NCI-H748 treated with DMSO at 0.1 percent for 48 hours (cell line): Measurements from ENCODE around the gene ZP1.
"Not testable (repeated sequence)": the region's sequence is repeated elsewhere in the genome, so short reads cannot be mapped to it uniquely, and the experiment has no call there.

Experiments used
- DNase-seq: peaks from one replicate; lab custom pipeline; 2025; lab: John Stamatoyannopoulos, UW

Gene ZP1

DNA sequence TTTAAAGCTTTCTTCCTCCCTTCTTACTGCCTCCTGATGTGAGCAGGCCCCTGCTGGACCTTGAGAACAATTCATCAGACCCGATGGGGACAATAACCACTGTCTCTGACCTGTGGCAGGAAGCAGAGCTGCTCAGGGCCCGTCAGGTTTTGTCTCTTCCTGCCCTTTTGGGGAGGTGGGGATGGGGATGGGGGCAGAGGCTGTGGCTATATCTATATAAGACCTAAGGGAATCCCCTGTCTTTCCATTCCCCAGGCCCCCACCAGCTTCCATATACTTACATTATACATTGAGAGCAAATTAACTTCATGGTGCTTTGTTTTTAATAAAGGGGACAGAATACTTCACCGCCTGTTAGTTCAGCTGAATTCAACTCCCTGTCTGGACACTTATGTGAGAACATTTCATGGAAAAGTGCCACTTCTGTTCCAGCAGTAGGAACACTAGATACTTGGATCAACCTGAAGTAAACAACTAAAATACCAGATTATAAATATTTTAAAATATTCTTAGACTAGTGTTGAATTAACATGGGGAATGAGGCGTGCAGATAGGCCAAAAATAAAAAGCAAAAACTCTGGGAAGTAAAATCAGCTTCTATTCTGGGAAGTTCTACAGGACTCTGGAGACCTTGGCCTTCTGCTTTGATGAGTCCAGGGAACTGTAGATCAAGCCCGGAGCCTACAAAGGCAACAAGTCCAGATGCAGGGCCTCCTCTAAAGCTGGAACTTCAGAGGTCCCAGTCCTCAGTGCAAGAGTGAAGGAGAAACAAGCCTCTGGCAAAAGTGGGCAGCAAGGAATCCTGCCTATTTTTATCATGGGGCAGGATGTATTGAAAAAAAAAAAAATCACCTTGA lies 11.1 kb downstream of the ZP1 start:
- no peak for DNase-seq

DNA sequence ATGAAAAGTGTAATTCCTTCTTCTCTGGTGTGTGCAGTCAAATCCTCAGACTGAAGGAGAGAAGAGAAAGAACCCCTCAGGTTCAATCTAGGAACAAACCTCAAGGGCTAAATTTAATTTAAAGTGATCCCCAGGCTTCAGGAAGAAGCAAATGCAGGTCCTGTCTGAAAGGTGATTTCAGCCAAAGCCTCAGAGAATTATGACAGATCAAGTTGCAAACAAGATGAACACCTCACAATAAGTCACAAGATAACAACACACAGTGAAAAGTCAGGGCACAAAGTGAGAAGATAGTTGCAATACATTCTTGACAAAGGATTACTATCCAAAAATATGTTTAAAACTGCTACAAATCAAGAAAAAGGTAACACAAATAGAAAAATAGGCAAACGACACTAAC lies 11.8 kb downstream of the ZP1 start:
- DNase-seq, result no peak

DNA sequence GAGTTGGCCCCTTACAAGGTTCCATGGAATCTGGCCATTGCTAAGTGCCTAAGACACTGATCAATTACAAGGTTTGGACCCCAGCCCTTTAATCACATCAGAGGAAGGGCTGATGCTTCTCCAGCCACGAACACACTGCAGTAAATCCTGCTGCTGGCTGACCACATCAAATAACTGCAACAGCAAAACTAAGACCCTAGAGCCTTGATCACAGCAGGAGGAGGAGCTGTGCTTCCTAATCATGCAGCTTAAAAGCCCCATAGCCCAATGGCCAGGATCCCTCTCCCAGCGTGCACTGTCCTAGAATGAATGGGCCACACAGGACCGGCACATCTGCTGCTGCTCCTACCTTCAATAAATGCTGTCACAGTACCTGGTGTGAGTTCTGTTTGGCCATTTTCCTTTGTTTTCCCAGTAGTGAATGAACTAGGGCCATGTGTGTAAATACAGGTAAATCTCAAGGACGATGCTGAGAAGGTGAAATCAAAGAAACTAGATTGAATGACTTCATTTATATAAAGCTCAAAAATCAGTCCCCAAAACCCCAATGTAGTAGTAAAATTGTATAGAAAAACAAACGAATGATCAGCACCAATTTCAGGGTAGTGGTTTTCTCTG lies 12.7 kb downstream of the ZP1 start:
- no peak for DNase-seq

DNA sequence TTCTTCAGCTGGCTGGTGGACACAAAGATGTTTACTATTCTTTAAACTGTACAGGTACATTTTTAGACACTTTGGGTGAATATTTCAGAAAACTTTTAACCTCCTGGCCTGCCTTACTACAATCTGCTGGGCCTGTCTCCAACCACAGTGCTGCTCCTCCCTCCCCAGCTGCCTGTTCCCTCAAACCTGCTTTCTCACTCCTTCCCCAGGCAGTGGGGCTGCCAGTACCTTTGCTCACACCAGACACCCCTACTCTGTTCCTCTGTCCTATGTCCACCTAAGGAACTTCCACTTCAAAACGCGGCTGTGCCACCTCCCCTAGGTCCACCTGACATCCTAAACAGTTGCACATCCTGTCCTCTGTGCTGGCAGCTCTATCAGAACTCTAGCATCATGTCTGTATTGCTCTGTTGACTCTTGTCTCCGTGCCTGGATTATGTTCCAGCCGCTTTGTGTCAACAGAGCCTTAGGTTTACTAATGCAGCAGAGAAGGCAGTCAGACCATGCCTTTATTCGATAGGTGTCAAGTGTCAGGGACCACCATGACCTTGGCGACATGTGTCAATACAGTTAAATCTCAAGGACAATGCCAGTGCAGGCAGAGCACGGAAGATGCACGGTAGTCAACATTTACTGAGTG lies 13.4 kb downstream of the ZP1 start:
- DNase-seq, result peak; percentile 69

DNA sequence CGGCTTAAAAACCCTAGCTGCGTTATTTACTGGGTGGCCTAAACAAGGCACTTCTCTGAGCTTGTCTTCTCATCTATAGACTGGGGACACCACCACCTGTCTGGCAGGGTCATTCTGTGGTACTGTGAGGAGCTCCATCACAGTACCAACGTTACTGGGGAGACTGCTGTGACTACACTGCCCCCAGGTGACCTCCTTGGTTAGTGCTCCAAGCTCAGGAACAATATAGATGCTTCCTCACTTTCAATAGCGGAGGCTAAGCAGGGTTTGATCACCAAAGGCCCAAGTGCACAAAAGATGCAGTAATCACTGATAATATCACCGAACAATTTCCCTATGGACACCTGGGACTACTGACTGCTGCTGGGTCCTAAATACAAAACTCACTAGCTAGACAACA lies 20.2 kb downstream of the ZP1 start:
- DNase-seq, result peak; percentile 33

DNA sequence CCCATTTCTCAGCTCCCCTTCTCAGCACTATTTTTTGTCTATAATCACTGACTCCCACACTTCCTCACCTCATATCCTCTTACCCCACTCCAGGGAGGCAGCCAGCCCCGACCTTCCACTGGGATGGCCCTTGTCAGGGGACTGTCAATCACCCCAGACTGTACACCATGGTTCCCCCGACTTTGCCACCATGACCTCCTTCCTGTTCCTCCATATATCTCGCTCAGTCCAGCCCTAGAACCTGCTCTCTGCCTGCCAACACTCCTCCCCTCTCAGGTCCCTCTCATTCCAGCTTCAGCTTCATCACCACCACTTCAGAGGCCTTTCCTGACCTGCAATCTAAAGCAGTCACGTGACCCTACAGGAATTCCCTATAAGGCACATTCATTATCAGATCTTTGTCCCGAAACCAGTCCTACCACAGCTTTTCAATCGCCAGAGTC lies 22.5 kb downstream of the ZP1 start:
- DNase-seq, result no peak

GRCh38 chr11:60890696-60891095 lies 23.4 kb downstream of the ZP1 start:
- DNase-seq, result no peak

DNA sequence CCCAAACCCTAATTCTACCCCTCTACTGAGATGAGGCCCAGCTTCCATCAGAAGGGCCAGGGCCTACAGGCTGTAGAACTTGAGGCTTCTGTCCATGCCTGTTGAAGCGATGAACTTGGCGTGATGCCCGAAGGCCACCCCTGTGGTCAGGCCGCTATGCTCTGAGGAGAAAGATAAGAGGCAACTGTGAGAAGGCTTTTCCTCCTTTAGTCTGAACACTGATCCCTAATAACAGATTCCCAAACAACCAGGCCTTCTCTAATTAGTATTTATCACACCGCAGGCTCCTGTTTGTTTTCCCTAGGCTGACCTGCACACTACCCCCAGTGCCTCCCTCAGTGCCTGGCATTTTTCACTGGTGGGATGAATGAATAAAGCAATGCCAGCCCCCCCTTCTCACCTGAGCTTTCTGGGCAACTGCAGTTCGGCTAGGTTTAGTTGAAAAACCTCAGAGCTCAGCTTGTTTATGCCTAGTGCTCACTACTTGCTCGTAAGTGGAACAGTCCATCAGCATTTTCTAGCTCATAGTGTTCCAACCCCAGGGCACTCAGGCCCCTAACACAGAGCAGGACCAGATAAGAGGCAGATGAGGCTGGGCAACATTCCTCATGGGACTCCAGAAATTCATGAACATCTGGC lies 23.9 kb downstream of the ZP1 start:
- DNase-seq, result no peak

GRCh38 chr11:60895687-60896086 lies 28.3 kb downstream of the ZP1 start:
- DNase-seq, result no peak

DNA sequence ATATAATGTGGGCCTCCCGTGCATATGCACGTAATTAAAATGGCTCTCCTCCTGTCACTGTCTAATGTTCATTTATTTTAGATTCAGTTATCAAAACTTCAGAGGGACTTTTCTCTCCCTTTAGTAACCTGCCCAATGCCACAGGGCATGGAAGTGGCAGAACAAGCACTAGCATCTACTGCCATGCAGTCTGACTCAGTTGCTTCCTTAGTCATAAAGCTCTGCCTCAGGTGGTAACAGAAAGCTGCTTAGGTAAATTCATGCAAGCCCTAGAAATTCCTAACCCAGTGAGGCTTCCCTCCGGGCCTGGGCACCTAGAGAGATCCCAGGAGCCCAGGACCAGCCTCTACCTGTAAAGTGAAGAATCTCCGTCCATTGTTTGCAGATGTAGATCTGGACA lies 30.2 kb downstream of the ZP1 start:
- DNase-seq, result no peak

DNA sequence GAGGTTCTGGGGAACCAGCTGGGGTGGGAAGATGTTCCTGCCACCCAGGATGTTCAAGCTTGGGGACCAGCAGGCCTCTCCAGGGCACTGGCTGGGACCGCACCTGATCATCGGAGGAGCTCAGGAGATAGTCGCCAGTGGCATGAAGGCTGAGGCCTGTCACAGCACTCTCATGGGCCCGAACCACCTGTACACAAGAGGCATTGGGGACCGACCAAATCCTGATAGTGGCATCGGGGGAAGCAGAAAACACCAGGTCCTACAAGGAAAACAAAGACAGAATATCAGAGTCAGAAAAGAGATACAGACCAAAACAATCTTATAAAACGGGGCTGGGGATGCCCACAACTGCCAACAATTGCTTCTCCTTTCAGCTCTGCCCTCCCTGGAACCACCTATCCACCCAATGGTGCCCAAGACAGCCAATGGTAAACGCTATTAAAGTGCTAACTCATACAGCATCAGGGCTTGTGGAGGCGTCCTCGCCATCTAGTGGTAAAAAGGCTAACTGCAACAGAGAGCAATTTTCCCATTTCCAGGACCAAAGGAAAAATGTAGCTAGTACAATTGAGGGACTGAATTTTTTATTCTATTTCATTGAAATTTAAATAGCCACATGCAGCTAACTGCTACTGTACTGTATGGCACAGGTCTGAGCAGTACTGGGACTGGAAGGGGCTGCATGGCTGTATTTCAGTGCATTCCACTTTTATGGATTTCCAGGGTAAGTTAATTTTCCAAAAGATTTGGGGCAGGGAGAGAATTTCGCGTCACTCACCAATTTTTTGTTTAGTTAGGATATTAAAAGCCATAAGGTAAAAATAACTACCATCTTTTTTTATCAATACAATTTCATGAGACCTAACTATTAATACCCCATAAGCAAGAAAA lies 31.9 kb downstream of the ZP1 start:
- DNase-seq, result peak; percentile 30

GRCh38 chr11:60899977-60900376 lies 32.6 kb downstream of the ZP1 start:
- no peak for DNase-seq

DNA sequence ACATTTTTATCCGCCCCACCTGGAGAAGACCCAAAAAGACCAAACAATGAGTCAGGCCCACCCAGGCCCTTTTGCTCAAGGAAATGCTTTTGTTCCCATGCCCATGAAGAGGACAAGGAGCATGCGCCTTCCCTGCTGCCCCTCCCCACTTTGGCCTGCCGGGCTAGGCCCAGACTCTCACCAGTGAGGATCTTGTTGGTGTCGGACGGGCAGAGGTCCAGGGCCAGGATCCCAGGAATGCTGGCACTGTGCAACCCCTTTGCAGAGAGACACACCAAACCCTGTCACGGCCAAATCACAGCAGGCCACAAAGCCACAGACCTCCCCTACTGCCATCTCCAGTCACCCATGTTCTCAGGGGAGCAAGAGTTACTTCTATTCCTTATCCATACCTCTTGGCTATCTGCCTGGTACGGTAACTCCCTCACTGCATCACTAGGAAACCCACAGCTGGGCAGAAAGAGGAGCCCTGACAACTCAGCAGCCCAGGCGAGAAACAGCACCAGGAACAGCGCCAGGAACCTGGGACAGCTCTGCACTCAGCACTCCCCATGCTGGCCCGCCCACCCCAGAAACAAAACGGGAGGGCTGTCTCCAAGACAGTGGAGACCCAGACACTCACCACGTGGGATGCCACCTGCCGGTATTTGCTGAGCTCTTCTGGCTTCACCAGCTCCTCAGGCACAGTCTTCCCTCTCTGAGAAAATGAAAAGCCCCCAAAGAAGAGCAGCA lies 33.5 kb downstream of the ZP1 start:
- DNase-seq, result no peak

GRCh38 chr11:60902625-60903024 lies 35.3 kb downstream of the ZP1 start:
- no peak for DNase-seq

DNA sequence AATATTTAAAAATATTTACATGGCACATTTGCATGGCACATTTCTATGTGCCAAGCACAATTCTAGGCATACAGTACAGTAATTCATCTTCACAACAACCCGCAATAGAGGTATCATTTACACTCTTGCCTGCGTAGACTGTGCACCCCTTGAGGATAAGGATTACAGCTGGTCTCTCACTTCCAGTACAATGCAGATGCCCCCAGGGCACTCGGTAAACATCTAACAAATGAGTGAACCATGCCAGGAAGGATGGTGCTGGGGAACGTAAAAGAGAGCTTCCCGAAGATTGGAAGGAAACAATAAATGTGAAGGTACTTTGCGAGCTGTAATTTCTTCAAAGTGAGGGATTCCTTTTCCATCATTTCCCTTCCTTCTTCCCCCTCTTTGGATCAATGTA lies 37.7 kb downstream of the ZP1 start:
- DNase-seq, result no peak

- no peak for DNase-seq
These were observed 38.3 kb downstream of the ZP1 start for GRCh38 chr11:60905551-60906113.

GRCh38 chr11:60906132-60906972 lies 39.0 kb downstream of the ZP1 start, which contains the start of gene PRPF19:
Gene PRPF19 (minus strand): TSS chr11:60906585. CDS start chr11:60906382, 203 bp downstream.
- DNase-seq, result peak; percentile 96

DNA sequence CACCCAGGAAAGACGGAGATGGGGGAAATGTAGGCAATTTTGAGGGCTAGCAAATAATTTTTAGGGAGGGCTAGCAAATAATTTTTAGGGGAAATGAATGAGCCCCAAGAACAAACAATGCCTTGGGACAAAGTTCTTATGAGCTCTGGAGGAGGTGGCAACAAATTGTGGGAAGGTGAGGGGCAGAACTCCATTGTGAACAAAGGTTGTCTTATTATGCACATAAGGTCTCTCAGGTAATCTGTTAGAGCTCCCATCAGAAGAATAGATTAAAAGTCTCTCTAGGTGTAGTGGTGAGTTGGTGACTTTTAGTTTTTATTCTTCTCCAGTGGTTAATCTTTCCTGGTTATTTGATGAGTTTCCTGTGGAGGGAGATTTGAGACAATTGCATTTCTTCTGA lies 41.5 kb downstream of the ZP1 start:
- no peak for DNase-seq

- not testable (repeated sequence) for DNase-seq
These were observed 42.4 kb downstream of the ZP1 start for GRCh38 chr11:60909680-60910280.
